ENCODE measurements around the gene SHCBP1. TPM values are rescaled to one million over a fixed set of nuclear protein-coding genes. Genes with fewer than 3 reads are reported as not detected.
A peak's percentile ranks its signal among the peaks of the same experiment; 100 is the strongest.
"Not testable (repeated sequence)": the region's sequence is repeated elsewhere in the genome, so short reads cannot be mapped to it uniquely, and the experiment has no call there.

SHCBP1 gene
- total and polyA plus RNA-seq, 2 donors (not counting 1 experiment from before 2014, with no cell fraction given), result 7.3 to 13.0 TPM

DNA sequence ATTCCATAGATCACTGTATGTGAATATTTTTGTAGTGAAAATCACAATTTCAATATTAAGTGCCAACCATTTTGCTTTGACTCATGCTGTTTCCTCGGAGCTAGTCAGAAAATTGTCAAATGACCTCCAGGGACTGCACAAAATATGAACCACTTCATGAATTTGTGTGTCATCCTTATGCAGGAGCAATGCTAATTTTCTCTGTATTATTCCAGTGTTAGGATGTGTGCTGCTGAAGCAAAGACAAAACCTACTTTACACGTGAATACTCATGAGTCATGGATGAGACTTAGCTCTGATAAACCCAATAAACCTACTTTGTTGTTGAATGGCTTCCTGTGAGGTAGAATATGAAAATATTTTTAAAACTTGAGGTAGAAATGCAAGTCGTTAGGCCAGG lies 65.2 kb downstream of the SHCBP1 start:
- H3K27ac ChIP-seq (ENCODE audit: insufficient read depth, low read length), result no peak overlapping the region
- no peak for DNase-seq (ENCODE audit: low read depth in 2 of 2)
- no peaks in the 10 kb centered on the region for H3K36me3 ChIP-seq (ENCODE audit: control insufficient read depth, insufficient read depth, low read length)
- no peak overlapping the region for H3K4me2 ChIP-seq (ENCODE audit: extremely low read depth, insufficient read depth, low read length)
- H3K9ac ChIP-seq (ENCODE audit: insufficient read depth, low read length), result no peak overlapping the region
- H3K4me1 ChIP-seq (ENCODE audit: control insufficient read depth, extremely low read depth, insufficient read depth, low read length), result no peaks in the 10 kb centered on the region
- H3K27me3 ChIP-seq (ENCODE audit: control insufficient read depth, insufficient read depth, low read length), result no peaks in the 10 kb centered on the region
- H3K9me3 ChIP-seq (ENCODE audit: control insufficient read depth, insufficient read depth, low read depth, low read length), result no peaks in the 10 kb centered on the region
- TF ChIP-seq EZH2 (IDR thresholded peaks at IDR 0.05; ENCODE audit: low read length, missing control alignments), result no peak
- TF ChIP-seq CTCF (conservative IDR thresholded peaks at IDR 0.05 in 1 of 2, IDR thresholded peaks at IDR 0.05 in 1 of 2; ENCODE audit: low read depth in 1 of 2, low read length in 2 of 2), result no peak
- no peaks in the 10 kb centered on the region for H3K79me2 ChIP-seq (ENCODE audit: control insufficient read depth, insufficient read depth, low read length)
- H4K20me1 ChIP-seq (ENCODE audit: control insufficient read depth, extremely low read depth, insufficient read depth, low read length), result no peaks in the 10 kb centered on the region
- no peak overlapping the region for H2AFZ ChIP-seq (ENCODE audit: low read length)
- no peak overlapping the region for H3K4me3 ChIP-seq (replicated peaks in 1 of 4; ENCODE audit: control extremely low read depth in 1 of 4, insufficient read depth in 1 of 4, low read depth in 3 of 4, low read length in 4 of 4)

DNA sequence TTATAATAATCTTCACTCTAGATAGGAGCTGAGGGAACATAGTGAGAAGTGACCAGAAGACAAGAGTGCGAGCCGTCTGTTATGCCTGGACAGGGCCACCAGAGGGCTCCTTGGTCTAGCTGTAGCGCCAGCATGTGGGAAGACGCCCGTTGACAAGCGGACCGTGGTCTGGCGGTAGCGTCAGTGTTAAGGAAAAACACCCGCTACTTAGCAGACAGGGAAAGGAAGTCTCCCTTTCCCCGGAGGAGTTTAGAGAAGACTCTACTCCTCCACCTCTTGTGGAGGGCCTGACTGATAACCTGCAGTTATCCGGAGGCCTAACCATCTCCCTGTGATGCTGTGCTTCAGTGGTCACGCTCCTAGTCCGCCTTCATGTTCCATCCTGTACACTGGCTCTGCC lies 66.7 kb downstream of the SHCBP1 start:
- peak overlapping the region in 2 of 4 experiments; percentile 7 to 15 for H3K4me3 ChIP-seq (replicated peaks in 1 of 4; ENCODE audit: control extremely low read depth in 1 of 4, insufficient read depth in 1 of 4, low read depth in 3 of 4, low read length in 4 of 4)
- H3K4me2 ChIP-seq (ENCODE audit: extremely low read depth, insufficient read depth, low read length), result peak overlapping the region; percentile 54
- H3K36me3 ChIP-seq (ENCODE audit: control insufficient read depth, insufficient read depth, low read length); H3K9ac ChIP-seq (ENCODE audit: insufficient read depth, low read length); H3K27ac ChIP-seq (ENCODE audit: insufficient read depth, low read length); H4K20me1 ChIP-seq (ENCODE audit: control insufficient read depth, extremely low read depth, insufficient read depth, low read length); H3K4me1 ChIP-seq (ENCODE audit: control insufficient read depth, extremely low read depth, insufficient read depth, low read length); H3K9me3 ChIP-seq (ENCODE audit: control insufficient read depth, insufficient read depth, low read depth, low read length); H3K27me3 ChIP-seq (ENCODE audit: control insufficient read depth, insufficient read depth, low read length); H3K79me2 ChIP-seq (ENCODE audit: control insufficient read depth, insufficient read depth, low read length): not testable (repeated sequence)
- peak; percentile 64 to 81 for DNase-seq (ENCODE audit: low read depth in 2 of 2)
- TF ChIP-seq CTCF (conservative IDR thresholded peaks at IDR 0.05 in 1 of 2, IDR thresholded peaks at IDR 0.05 in 1 of 2; ENCODE audit: low read depth in 1 of 2, low read length in 2 of 2), result peak; percentile 95 to 96
- peak overlapping the region; percentile 86 for H2AFZ ChIP-seq (ENCODE audit: low read length)

- DNase-seq (ENCODE audit: low read depth in 2 of 2), result no peak
- no peak overlapping the region for H3K27ac ChIP-seq (ENCODE audit: insufficient read depth, low read length)
- H3K4me1 ChIP-seq (ENCODE audit: control insufficient read depth, extremely low read depth, insufficient read depth, low read length), result no peaks in the 10 kb centered on the region
- H4K20me1 ChIP-seq (ENCODE audit: control insufficient read depth, extremely low read depth, insufficient read depth, low read length), result no peaks in the 10 kb centered on the region
- H3K79me2 ChIP-seq (ENCODE audit: control insufficient read depth, insufficient read depth, low read length), result no peaks in the 10 kb centered on the region
- H3K9ac ChIP-seq (ENCODE audit: insufficient read depth, low read length), result no peak overlapping the region
- no peaks in the 10 kb centered on the region for H3K27me3 ChIP-seq (ENCODE audit: control insufficient read depth, insufficient read depth, low read length)
- H2AFZ ChIP-seq (ENCODE audit: low read length), result no peak overlapping the region
- no peak for TF ChIP-seq EZH2 (IDR thresholded peaks at IDR 0.05; ENCODE audit: low read length, missing control alignments)
- TF ChIP-seq CTCF (conservative IDR thresholded peaks at IDR 0.05 in 1 of 2, IDR thresholded peaks at IDR 0.05 in 1 of 2; ENCODE audit: low read depth in 1 of 2, low read length in 2 of 2), result no peak
- H3K4me2 ChIP-seq (ENCODE audit: extremely low read depth, insufficient read depth, low read length), result no peak overlapping the region
- H3K9me3 ChIP-seq (ENCODE audit: control insufficient read depth, insufficient read depth, low read depth, low read length), result no peaks in the 10 kb centered on the region
- H3K4me3 ChIP-seq (replicated peaks in 1 of 4; ENCODE audit: control extremely low read depth in 1 of 4, insufficient read depth in 1 of 4, low read depth in 3 of 4, low read length in 4 of 4), result no peak overlapping the region
- H3K36me3 ChIP-seq (ENCODE audit: control insufficient read depth, insufficient read depth, low read length), result no peaks in the 10 kb centered on the region
Observed at GRCh38 chr16:46549477-46549876, 71.7 kb downstream of the SHCBP1 start.

Other genes starting within 250 kb of the SHCBP1 start
- 92.3 and 93.5 TPM in 2 replicates for gene VPS35, start 67.8 kb upstream of the SHCBP1 start, total RNA-seq
- gene VPS35, start 67.8 kb upstream of the SHCBP1 start, polyA plus RNA-seq, result 69.1 and 77.2 TPM in 2 replicates
- gene ORC6, start 68.3 kb upstream of the SHCBP1 start, total RNA-seq, result 1.3 and 5.0 TPM in 2 replicates
- gene ORC6, start 68.3 kb upstream of the SHCBP1 start, polyA plus RNA-seq, result 9.5 and 18.9 TPM in 2 replicates
- gene MYLK3, start 127.0 kb upstream of the SHCBP1 start, total RNA-seq, result 0.17 and 0.26 TPM in 2 replicates
- gene MYLK3, start 127.0 kb upstream of the SHCBP1 start, polyA plus RNA-seq, result 0.01 and 0.07 TPM in 2 replicates
- 9.5 and 12.1 TPM in 2 replicates for gene C16orf87, start 209.8 kb upstream of the SHCBP1 start, total RNA-seq
- 11.4 and 11.6 TPM in 2 replicates for gene C16orf87, start 209.8 kb upstream of the SHCBP1 start, polyA plus RNA-seq